ENCODE measurements around the gene NF2.

Gene NF2

GRCh38 chr22:29735416-29735815, 132.0 kb downstream of the NF2 start:
- no peak for DNase-seq (ENCODE audit: low read depth)
- no peak for TF ChIP-seq CTCF (IDR thresholded peaks at IDR 0.05; ENCODE audit: low read depth, low read length, missing control alignments)
- H3K4me3 ChIP-seq (ENCODE audit: low read depth, low read length) = no peak overlapping the region

GRCh38 chr22:29737251-29738117, 134.1 kb downstream of the NF2 start:
- TF ChIP-seq CTCF (IDR thresholded peaks at IDR 0.05; ENCODE audit: low read depth, low read length, missing control alignments) = no peak

GRCh38 chr22:29738118-29738815, 134.8 kb downstream of the NF2 start:
- TF ChIP-seq CTCF (IDR thresholded peaks at IDR 0.05; ENCODE audit: low read depth, low read length, missing control alignments) = no peak
- no peak overlapping the region for H3K4me3 ChIP-seq (ENCODE audit: low read depth, low read length)
- no peak for DNase-seq (ENCODE audit: low read depth)

More at GRCh38 chr22:29737251-29738117, 134.1 kb downstream of the NF2 start:
- no peak for DNase-seq (ENCODE audit: low read depth)
- H3K4me3 ChIP-seq (ENCODE audit: low read depth, low read length) = no peak overlapping the region

- no peak for TF ChIP-seq CTCF (IDR thresholded peaks at IDR 0.05; ENCODE audit: low read depth, low read length, missing control alignments)
- DNase-seq (ENCODE audit: low read depth) = no peak
- H3K4me3 ChIP-seq (ENCODE audit: low read depth, low read length) = no peak overlapping the region
Observed at GRCh38 chr22:29739346-29739875, 136.0 kb downstream of the NF2 start.

GRCh38 chr22:29740216-29740615, 136.8 kb downstream of the NF2 start:
- no peak for TF ChIP-seq CTCF (IDR thresholded peaks at IDR 0.05; ENCODE audit: low read depth, low read length, missing control alignments)
- H3K4me3 ChIP-seq (ENCODE audit: low read depth, low read length) = no peak overlapping the region
- no peak for DNase-seq (ENCODE audit: low read depth)

GRCh38 chr22:29741926-29742325, 138.5 kb downstream of the NF2 start:
- no peak for TF ChIP-seq CTCF (IDR thresholded peaks at IDR 0.05; ENCODE audit: low read depth, low read length, missing control alignments)
- no peak for DNase-seq (ENCODE audit: low read depth)

More at GRCh38 chr22:29741926-29742325, 138.5 kb downstream of the NF2 start:
- H3K4me3 ChIP-seq (ENCODE audit: low read depth, low read length) = no peak overlapping the region

Data from GM12864 (cell line).